HCT116 (cell line): ENCODE data around the gene KRT2. TPM values are rescaled to one million over a fixed set of nuclear protein-coding genes. Genes with fewer than 3 reads are reported as not detected.

Experiments used
- ATAC-seq: fragments of 200-7000 bp; cut with Tn5 transposase; 2 replicates; pipeline ENCODE4 v1.9.1; 2020; ENCODE audit warnings: mild to moderate bottlenecking, moderate library complexity
- BruUV-seq: library from RNA; stranded (reverse); fragments of 400-500 nt; replicated peaks from 2 replicates; lab custom pipeline; 2021; lab: Mats Ljungman, UMichigan
- CTCF ChIA-PET: fragments of 300-600 bp; sonication (Branson Sonifier 250); formaldehyde crosslinking; loops from one replicate; lab custom pipeline; 2021; ENCODE audit warnings: antibody characterized with exemption; lab: Charles Lee
- POLR2A ChIA-PET: fragments of 300-600, 350-600 bp; sonication (Branson Sonifier 250); formaldehyde crosslinking; loops from one replicate; lab custom pipeline; 2021; ENCODE audit warnings: antibody characterized with exemption; lab: Charles Lee
- RAD21 ChIA-PET, 2 experiments: fragments of 300-600 bp; sonication (Branson Sonifier 250); formaldehyde crosslinking; loops; one replicate each; lab custom pipeline; 2023; ENCODE audit warnings: low total read pairs in 2 of 2; ENCODE audit not compliant: uncharacterized antibody in 2 of 2, unreplicated experiment in 2 of 2, low non-redundant PET in 1 of 2; lab: Charles Lee
- DNase-seq: peaks from one replicate; pipeline ENCODE4 v3.0.0-alpha.2; 2010; ENCODE audit warnings: low read depth, low spot score
- H2AFZ ChIP-seq: fragments of 200-600 bp; shearing (Covaris generic), sonication (generic); 2 replicates; pipeline ENCODE4 v1.6.1; 2017; ENCODE audit warnings: low read depth, mixed run types, mixed read lengths, antibody characterized with exemption, low read length; ENCODE audit not compliant: poor library complexity, severe bottlenecking
- H3K27ac ChIP-seq: 2 replicates; pipeline ENCODE4 v1.5.1; 2012; ENCODE audit warnings: low read depth, low read length
- H3K27me3 ChIP-seq: fragments of 200-600 bp; sonication (generic); 2 replicates; pipeline ENCODE4 v1.6.1; 2016; ENCODE audit warnings: mixed run types, low read length, mixed read lengths; ENCODE audit not compliant: insufficient read depth
- H3K36me3 ChIP-seq, 2 experiments: fragments of 200-500 bp in 1 of 2; fragments of 200-600 bp in 1 of 2; sonication (Bioruptor generic) in 1 of 2; sonication (generic) in 1 of 2; 2 replicates each; pipeline versions ENCODE4 v1.5.1 to v1.6.1; 2014 to 2016; ENCODE audit warnings: low read length in 2 of 2, inconsistent platforms in 1 of 2, mixed read lengths in 1 of 2, mixed run types in 1 of 2; ENCODE audit not compliant: insufficient read depth in 2 of 2, control insufficient read depth in 1 of 2
- H3K4me1 ChIP-seq, 2 experiments: fragments of 200-600 bp in 1 of 2; sonication (generic) in 1 of 2; 2 replicates each; pipeline versions ENCODE4 v1.5.1 to v1.6.1; 2012 to 2017; ENCODE audit warnings: low read length in 2 of 2, inconsistent platforms in 1 of 2, mild to moderate bottlenecking in 1 of 2, mixed read lengths in 1 of 2, mixed run types in 1 of 2, moderate library complexity in 1 of 2; ENCODE audit not compliant: insufficient read depth in 2 of 2, control insufficient read depth in 1 of 2
- H3K4me2 ChIP-seq: fragments of 200-600 bp; sonication (generic); 2 replicates; pipeline ENCODE4 v1.6.1; 2017; ENCODE audit warnings: mixed run types, low read length, mixed read lengths
- H3K4me3 ChIP-seq, 2 experiments: fragments of 200-600 bp in 1 of 2; sonication (generic) in 1 of 2; replicated peaks in 1 of 2; 2 replicates each; pipeline ENCODE4 v1.5.1; 2011 to 2016; ENCODE audit warnings: low read length in 2 of 2, control low read depth in 1 of 2, low read depth in 1 of 2, mild to moderate bottlenecking in 1 of 2, mixed read lengths in 1 of 2, mixed run types in 1 of 2
- H3K79me2 ChIP-seq: fragments of 200-600 bp; sonication (generic); 2 replicates; pipeline ENCODE4 v1.6.1; 2017; ENCODE audit warnings: mild to moderate bottlenecking, mixed run types, low read length, moderate library complexity, mixed read lengths; ENCODE audit not compliant: insufficient read depth
- H3K9ac ChIP-seq: fragments of 200-600 bp; sonication (generic); 2 replicates; pipeline ENCODE4 v1.6.1; 2016; ENCODE audit warnings: low read length, mixed read lengths
- H3K9me2 ChIP-seq: fragments of 200-600 bp; sonication (generic), shearing (Covaris generic); 2 replicates; pipeline ENCODE4 v1.6.1; 2017; ENCODE audit warnings: mixed run types, mild to moderate bottlenecking, moderate library complexity; ENCODE audit not compliant: insufficient read depth
- H3K9me3 ChIP-seq, 2 experiments: fragments of 200-500 bp in 1 of 2; fragments of 200-600 bp in 1 of 2; sonication (Bioruptor generic) in 1 of 2; sonication (generic) in 1 of 2; 2 replicates each; pipeline ENCODE4 v1.6.1; 2014 to 2017; ENCODE audit warnings: low read length in 2 of 2, mixed read lengths in 2 of 2, inconsistent platforms in 1 of 2, low read depth in 1 of 2, mild to moderate bottlenecking in 1 of 2, mixed run types in 1 of 2, moderate library complexity in 1 of 2; ENCODE audit not compliant: control insufficient read depth in 1 of 2, insufficient read depth in 1 of 2
- H4K20me1 ChIP-seq: fragments of 200-600 bp; sonication (generic), shearing (Covaris generic); 2 replicates; pipeline ENCODE4 v1.6.1; 2017; ENCODE audit warnings: mixed run types, mild to moderate bottlenecking, moderate library complexity; ENCODE audit not compliant: insufficient read depth
- CBX3 ChIP-seq: IDR thresholded peaks from 2 replicates; pipeline ENCODE4 v1.6.1; 2012; ENCODE audit warnings: low read depth
- CEBPB ChIP-seq: IDR thresholded peaks from 2 replicates; pipeline ENCODE4 v1.6.1; 2012; ENCODE audit warnings: low read depth
- CTCF ChIP-seq, 3 experiments: fragments of 200-600 bp in 1 of 3; sonication (generic) in 1 of 3; IDR thresholded peaks in 2 of 3; conservative IDR thresholded peaks in 1 of 3; 2 replicates each; pipeline ENCODE4 v1.5.1; 2012 to 2017; ENCODE audit warnings: low read depth in 2 of 3, low read length in 2 of 3, antibody characterized with exemption in 1 of 3, borderline replicate concordance in 1 of 3, control low read depth in 1 of 3, mild to moderate bottlenecking in 1 of 3, mixed read lengths in 1 of 3, mixed run types in 1 of 3, moderate library complexity in 1 of 3; ENCODE audit not compliant: insufficient read depth in 1 of 3
- EGR1 ChIP-seq: IDR thresholded peaks from 2 replicates; pipeline ENCODE4 v1.6.1; 2012; ENCODE audit warnings: low read depth
- ELF1 ChIP-seq: IDR thresholded peaks from 2 replicates; pipeline ENCODE4 v1.6.1; 2012; ENCODE audit warnings: low read depth, borderline replicate concordance
- EZH2 ChIP-seq: fragments of 200-600 bp; sonication (generic); IDR thresholded peaks from 2 replicates; pipeline ENCODE4 v1.6.1; 2017; ENCODE audit warnings: antibody characterized with exemption, mixed run types
- FOSL1 ChIP-seq: IDR thresholded peaks from 2 replicates; pipeline ENCODE4 v1.6.1; 2012; ENCODE audit warnings: low read depth
- SIN3A ChIP-seq: IDR thresholded peaks from 2 replicates; pipeline ENCODE4 v1.6.1; 2012; ENCODE audit warnings: low read depth
- TCF7L2 ChIP-seq: IDR thresholded peaks from 2 replicates; pipeline ENCODE4 v1.7.0; 2011; ENCODE audit warnings: borderline replicate concordance, inconsistent platforms; ENCODE audit not compliant: insufficient read depth, insufficient read length; ENCODE audit errors: extremely low read depth
- ZFX ChIP-seq: fragments of 450-650 bp; IDR thresholded peaks from 2 replicates; pipeline ENCODE4 v1.6.1; 2017
- ZNF274 ChIP-seq: fragments of 200-500 bp; sonication (Bioruptor generic); IDR thresholded peaks from 2 replicates; pipeline ENCODE4 v1.6.1; 2014; ENCODE audit warnings: mild to moderate bottlenecking, low read depth, low read length, inconsistent platforms
- intact Hi-C: fragments of 100-400 bp; cut with micrococcal nuclease; formaldehyde crosslinking; loops from 2 replicates; pipeline ENCODE4 v1.10.0; 2022
- total RNA-seq: library from RNA; stranded (reverse); gene quantifications from one replicate; pipeline ENCODE4 v1.2.1, GENCODE V29; 2021; ENCODE audit not compliant: unreplicated experiment

Gene KRT2
- total RNA-seq, 1 experiment from 2014 or later: not detected

- BruUV-seq: no TSS peak
- Histone ChIP-seq H3K27me3 (no peaks in the 10 kb centered on the region), H4K20me1 (no peaks in the 10 kb centered on the region), H3K4me3 (no peak overlapping the region), H3K4me2 (no peak overlapping the region), H3K9me2 (no peaks in the 10 kb centered on the region), H3K27ac (no peak overlapping the region), H2AFZ (no peak overlapping the region), H3K9me3 (no peaks in the 10 kb centered on the region), H3K4me1 (no peaks in the 10 kb centered on the region), H3K9ac (no peak overlapping the region), H3K36me3 (no peaks in the 10 kb centered on the region), H3K79me2 (no peaks in the 10 kb centered on the region)
- ChIA-PET CTCF (no interaction called here), POLR2A (no interaction called here), RAD21 (no interaction called here)
- TF ChIP-seq ZFX: no peak
- no peak for TF ChIP-seq ELF1
- TF ChIP-seq CBX3: no peak
- TF ChIP-seq SIN3A: no peak
- TF ChIP-seq TCF7L2: no peak
- no peak for TF ChIP-seq CEBPB
- TF ChIP-seq EGR1: no peak
- TF ChIP-seq ZNF274: no peak
- intact Hi-C loops: no loop called here
- ATAC-seq (no peak), DNase-seq (no peak)
Measured at GRCh38 chr12:52615208-52615868, 36.7 kb downstream of the KRT2 start.

- ChIA-PET POLR2A (no interaction called here), CTCF (no interaction called here), RAD21 (no interaction called here)
- H3K27me3 ChIP-seq: no peaks in the 10 kb centered on the region
- H3K9ac ChIP-seq: no peak overlapping the region
- no peaks in the 10 kb centered on the region for H3K4me1 ChIP-seq
- no peaks in the 10 kb centered on the region for H3K36me3 ChIP-seq
- no peak overlapping the region for H3K27ac ChIP-seq
- no peak for DNase-seq
- no peaks in the 10 kb centered on the region for H4K20me1 ChIP-seq
- H3K9me3 ChIP-seq: no peaks in the 10 kb centered on the region
- no peak overlapping the region for H3K4me2 ChIP-seq
- intact Hi-C loops: no loop called here
- no peak for ATAC-seq
- H3K9me2 ChIP-seq: no peaks in the 10 kb centered on the region
- H3K79me2 ChIP-seq: no peaks in the 10 kb centered on the region
- TF ChIP-seq ELF1 (no peak), CTCF (IDR thresholded peaks at IDR 0.05 in 2 of 3, conservative IDR thresholded peaks at IDR 0.05 in 1 of 3; ENCODE audit: borderline replicate concordance in 1 of 3, insufficient read depth in 1 of 3, low read depth in 2 of 3, low read length in 2 of 3) (no peak), FOSL1 (no peak), EGR1 (no peak), CEBPB (no peak), TCF7L2 (no peak), EZH2 (no peak)
- TF ChIP-seq, all 23 proteins: peak for 0
- H2AFZ ChIP-seq: no peak overlapping the region
- no TSS peak for BruUV-seq
- H3K4me3 ChIP-seq: no peak overlapping the region
Measured at GRCh38 chr12:52614381-52615207, 37.4 kb downstream of the KRT2 start.
